WTC11 (cell line): ENCODE data around the gene ABCC6. TPM values are rescaled to one million over a fixed set of nuclear protein-coding genes. Genes with fewer than 3 reads are reported as not detected.

Experiments used
- ATAC-seq: fragments of 200-7000 bp; cut with Tn5 transposase; 2 replicates; pipeline ENCODE4 v1.10.0; 2021; ENCODE audit warnings: mild to moderate bottlenecking, moderate library complexity
- CTCF ChIA-PET: fragments of 300-600 bp; sonication (Branson Sonifier 250); formaldehyde crosslinking; loops from one replicate; lab custom pipeline; 2021; ENCODE audit warnings: antibody characterized with exemption; lab: Charles Lee
- POLR2A ChIA-PET: fragments of 350-600 bp; sonication (Branson Sonifier 250); formaldehyde crosslinking; loops from one replicate; lab custom pipeline; 2021; ENCODE audit warnings: antibody characterized with exemption; lab: Charles Lee
- DNase-seq: peaks from one replicate; pipeline ENCODE4 v3.0.0; 2021; ENCODE audit warnings: low spot score
- H3K27ac Mint-ChIP-seq: 2 replicates; pipeline ENCODE4 v1.8.0; 2021; ENCODE audit warnings: mixed read lengths
- H3K27me3 Mint-ChIP-seq: 2 replicates; pipeline ENCODE4 v1.8.0; 2021; ENCODE audit warnings: low read depth, mild to moderate bottlenecking, moderate library complexity, mixed read lengths
- H3K36me3 Mint-ChIP-seq: 2 replicates; pipeline ENCODE4 v1.8.0; 2021; ENCODE audit warnings: mixed read lengths
- H3K4me1 Mint-ChIP-seq: 2 replicates; pipeline ENCODE4 v1.8.0; 2022; ENCODE audit warnings: mixed read lengths
- H3K4me3 Mint-ChIP-seq: 2 replicates; pipeline ENCODE4 v1.8.0; 2021; ENCODE audit warnings: mild to moderate bottlenecking, moderate library complexity, mixed read lengths
- H3K9me3 Mint-ChIP-seq: 2 replicates; pipeline ENCODE4 v1.8.0; 2021; ENCODE audit warnings: mixed read lengths
- ELF4 ChIP-seq: sonication (generic); formaldehyde crosslinking; IDR thresholded peaks from 2 replicates; pipeline ENCODE4 v1.8.1; 2022; ENCODE audit warnings: low read depth, mild to moderate bottlenecking, moderate library complexity, missing genetic modification reagents
- NFATC4 ChIP-seq: fragments of 250-450 bp; sonication (Bioruptor Pico); IDR thresholded peaks from 2 replicates; pipeline ENCODE4 v1.9.0; 2021; ENCODE audit warnings: mild to moderate bottlenecking
- ZNF121 ChIP-seq: sonication (generic); formaldehyde crosslinking; IDR thresholded peaks from 2 replicates; pipeline ENCODE4 v1.8.0; 2023; ENCODE audit warnings: missing genetic modification reagents
- ZNF396 ChIP-seq: fragments of 250-450 bp; sonication (Bioruptor Pico); IDR thresholded peaks from 2 replicates; pipeline ENCODE4 v1.8.0; 2021; ENCODE audit warnings: mild to moderate bottlenecking, moderate library complexity, borderline replicate concordance
- ZNF416 ChIP-seq: fragments of 250-450 bp; sonication (Bioruptor Pico); IDR thresholded peaks from 2 replicates; pipeline ENCODE4 v1.9.0; 2021; ENCODE audit warnings: mild to moderate bottlenecking, inconsistent platforms
- total RNA-seq: library from RNA; stranded (reverse); gene quantifications from 3 replicates; pipeline ENCODE4 v1.2.3, GENCODE V29; 2021
- TF ChIP-seq, protein P1 (sequence below): sonication (generic); formaldehyde crosslinking; IDR thresholded peaks from 2 replicates; pipeline ENCODE4 v1.8.0; 2023; ENCODE audit warnings: missing genetic modification reagents
- TF ChIP-seq, protein P2 (sequence below): sonication (generic); formaldehyde crosslinking; IDR thresholded peaks from 2 replicates; pipeline ENCODE4 v1.8.0; 2023; ENCODE audit warnings: mild to moderate bottlenecking, missing genetic modification reagents
- TF ChIP-seq, protein P3 (sequence below): sonication (generic); formaldehyde crosslinking; IDR thresholded peaks from 2 replicates; pipeline ENCODE4 v1.8.1; 2023; ENCODE audit warnings: mild to moderate bottlenecking, missing genetic modification reagents, moderate library complexity
- TF ChIP-seq, protein P4 (sequence below): sonication (generic); formaldehyde crosslinking; IDR thresholded peaks from 2 replicates; pipeline ENCODE4 v1.8.0; 2022; ENCODE audit warnings: mild to moderate bottlenecking, missing genetic modification reagents
- TF ChIP-seq, protein P5 (sequence below): sonication (generic); formaldehyde crosslinking; IDR thresholded peaks from 2 replicates; pipeline ENCODE4 v1.8.0; 2022; ENCODE audit warnings: mild to moderate bottlenecking, missing genetic modification reagents
- TF ChIP-seq, protein P6 (sequence below): sonication (generic); formaldehyde crosslinking; IDR thresholded peaks from 2 replicates; pipeline ENCODE4 v1.8.1; 2022; ENCODE audit warnings: mild to moderate bottlenecking, moderate library complexity, missing genetic modification reagents

ABCC6 gene
- total RNA-seq, 1 experiment from 2014 or later, result 1.3 TPM

DNA sequence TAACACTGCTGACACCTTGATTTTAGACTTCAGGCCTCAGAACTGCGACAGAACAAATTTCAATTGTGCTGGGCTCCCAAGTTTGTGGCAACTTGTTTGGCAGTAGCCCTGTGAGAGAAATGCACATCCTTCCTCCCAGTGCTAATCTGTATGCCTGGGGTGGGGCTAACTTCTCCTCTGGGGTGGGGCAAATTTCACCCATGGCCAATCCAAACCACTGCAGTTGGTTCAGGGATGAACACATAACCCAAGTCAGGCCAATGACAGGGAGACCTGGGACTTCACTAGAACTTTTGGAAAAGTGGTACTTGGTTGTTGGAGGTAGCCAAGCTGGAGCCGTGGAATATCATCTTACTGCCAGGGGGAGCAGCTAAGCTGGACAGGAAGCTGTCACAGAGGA lies 56.3 kb downstream of the ABCC6 start (continued):
- TF ChIP-seq, protein P1, sequence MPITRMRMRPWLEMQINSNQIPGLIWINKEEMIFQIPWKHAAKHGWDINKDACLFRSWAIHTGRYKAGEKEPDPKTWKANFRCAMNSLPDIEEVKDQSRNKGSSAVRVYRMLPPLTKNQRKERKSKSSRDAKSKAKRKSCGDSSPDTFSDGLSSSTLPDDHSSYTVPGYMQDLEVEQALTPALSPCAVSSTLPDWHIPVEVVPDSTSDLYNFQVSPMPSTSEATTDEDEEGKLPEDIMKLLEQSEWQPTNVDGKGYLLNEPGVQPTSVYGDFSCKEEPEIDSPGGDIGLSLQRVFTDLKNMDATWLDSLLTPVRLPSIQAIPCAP (CRISPR knock-in tag), result no peak
- TF ChIP-seq ZNF416 (CRISPR knock-in tag) (no peak), NFATC4 (no peak)
- TF ChIP-seq, protein P2, sequence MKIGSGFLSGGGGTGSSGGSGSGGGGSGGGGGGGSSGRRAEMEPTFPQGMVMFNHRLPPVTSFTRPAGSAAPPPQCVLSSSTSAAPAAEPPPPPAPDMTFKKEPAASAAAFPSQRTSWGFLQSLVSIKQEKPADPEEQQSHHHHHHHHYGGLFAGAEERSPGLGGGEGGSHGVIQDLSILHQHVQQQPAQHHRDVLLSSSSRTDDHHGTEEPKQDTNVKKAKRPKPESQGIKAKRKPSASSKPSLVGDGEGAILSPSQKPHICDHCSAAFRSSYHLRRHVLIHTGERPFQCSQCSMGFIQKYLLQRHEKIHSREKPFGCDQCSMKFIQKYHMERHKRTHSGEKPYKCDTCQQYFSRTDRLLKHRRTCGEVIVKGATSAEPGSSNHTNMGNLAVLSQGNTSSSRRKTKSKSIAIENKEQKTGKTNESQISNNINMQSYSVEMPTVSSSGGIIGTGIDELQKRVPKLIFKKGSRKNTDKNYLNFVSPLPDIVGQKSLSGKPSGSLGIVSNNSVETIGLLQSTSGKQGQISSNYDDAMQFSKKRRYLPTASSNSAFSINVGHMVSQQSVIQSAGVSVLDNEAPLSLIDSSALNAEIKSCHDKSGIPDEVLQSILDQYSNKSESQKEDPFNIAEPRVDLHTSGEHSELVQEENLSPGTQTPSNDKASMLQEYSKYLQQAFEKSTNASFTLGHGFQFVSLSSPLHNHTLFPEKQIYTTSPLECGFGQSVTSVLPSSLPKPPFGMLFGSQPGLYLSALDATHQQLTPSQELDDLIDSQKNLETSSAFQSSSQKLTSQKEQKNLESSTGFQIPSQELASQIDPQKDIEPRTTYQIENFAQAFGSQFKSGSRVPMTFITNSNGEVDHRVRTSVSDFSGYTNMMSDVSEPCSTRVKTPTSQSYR (CRISPR knock-in tag), result no peak
- TF ChIP-seq, protein P3, sequence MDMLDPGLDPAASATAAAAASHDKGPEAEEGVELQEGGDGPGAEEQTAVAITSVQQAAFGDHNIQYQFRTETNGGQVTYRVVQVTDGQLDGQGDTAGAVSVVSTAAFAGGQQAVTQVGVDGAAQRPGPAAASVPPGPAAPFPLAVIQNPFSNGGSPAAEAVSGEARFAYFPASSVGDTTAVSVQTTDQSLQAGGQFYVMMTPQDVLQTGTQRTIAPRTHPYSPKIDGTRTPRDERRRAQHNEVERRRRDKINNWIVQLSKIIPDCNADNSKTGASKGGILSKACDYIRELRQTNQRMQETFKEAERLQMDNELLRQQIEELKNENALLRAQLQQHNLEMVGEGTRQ (CRISPR knock-in tag), result no peak
- TF ChIP-seq, protein P4, sequence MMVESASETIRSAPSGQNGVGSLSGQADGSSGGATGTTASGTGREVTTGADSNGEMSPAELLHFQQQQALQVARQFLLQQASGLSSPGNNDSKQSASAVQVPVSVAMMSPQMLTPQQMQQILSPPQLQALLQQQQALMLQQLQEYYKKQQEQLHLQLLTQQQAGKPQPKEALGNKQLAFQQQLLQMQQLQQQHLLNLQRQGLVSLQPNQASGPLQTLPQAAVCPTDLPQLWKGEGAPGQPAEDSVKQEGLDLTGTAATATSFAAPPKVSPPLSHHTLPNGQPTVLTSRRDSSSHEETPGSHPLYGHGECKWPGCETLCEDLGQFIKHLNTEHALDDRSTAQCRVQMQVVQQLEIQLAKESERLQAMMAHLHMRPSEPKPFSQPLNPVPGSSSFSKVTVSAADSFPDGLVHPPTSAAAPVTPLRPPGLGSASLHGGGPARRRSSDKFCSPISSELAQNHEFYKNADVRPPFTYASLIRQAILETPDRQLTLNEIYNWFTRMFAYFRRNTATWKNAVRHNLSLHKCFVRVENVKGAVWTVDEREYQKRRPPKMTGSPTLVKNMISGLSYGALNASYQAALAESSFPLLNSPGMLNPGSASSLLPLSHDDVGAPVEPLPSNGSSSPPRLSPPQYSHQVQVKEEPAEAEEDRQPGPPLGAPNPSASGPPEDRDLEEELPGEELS, result no peak

DNA sequence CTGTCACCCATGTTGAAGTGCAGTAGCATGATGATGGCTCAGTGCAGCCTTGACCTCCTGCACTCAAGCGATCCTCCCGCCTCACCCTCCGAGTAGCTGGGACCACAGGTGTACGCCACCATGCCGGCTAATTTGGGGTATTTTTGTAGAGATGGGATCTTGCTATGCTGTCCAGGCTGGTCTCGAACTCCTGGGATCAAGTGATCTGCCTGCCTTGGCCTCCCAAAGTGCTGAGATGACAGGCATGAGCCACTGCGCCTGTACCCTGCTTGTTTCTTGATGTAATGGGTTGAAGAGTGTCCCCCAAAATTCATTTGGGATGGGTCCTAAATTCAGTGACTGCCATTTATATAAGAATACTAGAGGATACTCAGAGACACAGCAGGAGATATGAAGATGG lies 57.2 kb downstream of the ABCC6 start:
- Mint-ChIP-seq H3K4me1 (no peaks in the 10 kb centered on the region), H3K9me3 (peaks cover 18% of the 10 kb centered on the region), H3K27me3 (no peaks in the 10 kb centered on the region; the same call in 1 of the 2 replicates), H3K27ac (no peak overlapping the region), H3K36me3 (0 out of 2 replicates have a peak, but pooled peaks cover 3% of the 10 kb centered on the region), H3K4me3 (no peak overlapping the region)
- TF ChIP-seq ZNF121 (CRISPR knock-in tag) (0 out of 2 replicates have a peak, but pooled peaks have one; percentile 5), ELF4 (CRISPR knock-in tag) (no peak)
- DNase-seq (no peak), ATAC-seq (no peak)
- CTCF ChIA-PET, result no interaction called here
- POLR2A ChIA-PET, result no interaction called here

DNA sequence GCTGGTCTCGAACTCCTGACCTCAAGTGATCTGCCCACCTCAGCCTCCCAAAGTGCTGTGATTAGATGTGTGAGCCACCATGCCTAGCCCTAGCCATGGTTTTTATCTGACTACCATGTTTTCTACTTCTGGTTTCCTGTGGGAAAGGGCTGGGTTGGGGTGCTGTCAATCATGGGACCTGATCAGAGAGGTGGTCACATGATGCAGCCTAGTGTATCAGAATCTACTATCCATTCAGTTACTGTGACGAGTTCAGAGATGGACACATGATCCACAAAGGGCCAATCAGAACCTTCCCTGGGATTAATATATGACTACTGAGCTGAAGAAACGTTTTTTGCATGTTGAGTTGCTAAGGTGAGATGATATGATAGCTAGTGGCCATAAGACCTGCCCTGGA lies 59.1 kb downstream of the ABCC6 start:
- DNase-seq (no peak), ATAC-seq (no peak)
- H3K36me3 Mint-ChIP-seq, result peaks cover 7% of the 10 kb centered on the region
- CTCF ChIA-PET, result no interaction called here
- H3K27me3 Mint-ChIP-seq, result no peaks in the 10 kb centered on the region; the same call in 1 of the 2 replicates
- no peak overlapping the region for H3K4me3 Mint-ChIP-seq
- POLR2A ChIA-PET, result no interaction called here
- TF ChIP-seq, protein P5, sequence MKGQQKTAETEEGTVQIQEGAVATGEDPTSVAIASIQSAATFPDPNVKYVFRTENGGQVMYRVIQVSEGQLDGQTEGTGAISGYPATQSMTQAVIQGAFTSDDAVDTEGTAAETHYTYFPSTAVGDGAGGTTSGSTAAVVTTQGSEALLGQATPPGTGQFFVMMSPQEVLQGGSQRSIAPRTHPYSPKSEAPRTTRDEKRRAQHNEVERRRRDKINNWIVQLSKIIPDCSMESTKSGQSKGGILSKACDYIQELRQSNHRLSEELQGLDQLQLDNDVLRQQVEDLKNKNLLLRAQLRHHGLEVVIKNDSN (CRISPR knock-in tag), result no peak
- TF ChIP-seq, protein P6, sequence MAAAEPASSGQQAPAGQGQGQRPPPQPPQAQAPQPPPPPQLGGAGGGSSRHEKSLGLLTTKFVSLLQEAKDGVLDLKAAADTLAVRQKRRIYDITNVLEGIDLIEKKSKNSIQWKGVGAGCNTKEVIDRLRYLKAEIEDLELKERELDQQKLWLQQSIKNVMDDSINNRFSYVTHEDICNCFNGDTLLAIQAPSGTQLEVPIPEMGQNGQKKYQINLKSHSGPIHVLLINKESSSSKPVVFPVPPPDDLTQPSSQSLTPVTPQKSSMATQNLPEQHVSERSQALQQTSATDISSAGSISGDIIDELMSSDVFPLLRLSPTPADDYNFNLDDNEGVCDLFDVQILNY (CRISPR knock-in tag), result no peak
- no peak for TF ChIP-seq ZNF396 (CRISPR knock-in tag)
- TF ChIP-seq, protein P3 (CRISPR knock-in tag), result 0 out of 2 replicates have a peak, but pooled peaks have one; percentile 18
- peaks cover 30% of the 10 kb centered on the region for H3K9me3 Mint-ChIP-seq
- no peaks in the 10 kb centered on the region for H3K4me1 Mint-ChIP-seq
- H3K27ac Mint-ChIP-seq, result no peak overlapping the region
